WTC11 (cell line): Measurements from ENCODE around the gene IRF3.

ENCODE experiments used
- CREB1 ChIP-seq: sonication (generic); formaldehyde crosslinking; IDR thresholded peaks from 2 replicates; pipeline ENCODE4 v1.8.0; 2023; ENCODE audit warnings: mild to moderate bottlenecking, missing genetic modification reagents
- JAZF1 ChIP-seq: fragments of 250-450 bp; sonication (Bioruptor Pico); IDR thresholded peaks from 2 replicates; pipeline ENCODE4 v1.9.0; 2021; ENCODE audit warnings: moderate library complexity, mild to moderate bottlenecking, inconsistent platforms
- JUN ChIP-seq: sonication (generic); formaldehyde crosslinking; IDR thresholded peaks from 2 replicates; pipeline ENCODE4 v1.8.0; 2023; ENCODE audit warnings: mild to moderate bottlenecking, missing genetic modification reagents
- NR1H2 ChIP-seq: sonication (generic); formaldehyde crosslinking; IDR thresholded peaks from 2 replicates; pipeline ENCODE4 v1.9.0; 2021; ENCODE audit warnings: mild to moderate bottlenecking, moderate library complexity, missing genetic modification reagents
- SMAD4 ChIP-seq: sonication (generic); formaldehyde crosslinking; IDR thresholded peaks from 2 replicates; pipeline ENCODE4 v1.8.0; 2022; ENCODE audit warnings: mild to moderate bottlenecking, missing genetic modification reagents
- SOX15 ChIP-seq: fragments of 250-450 bp; sonication (Bioruptor Pico); IDR thresholded peaks from 2 replicates; pipeline ENCODE4 v1.9.0; 2021; ENCODE audit warnings: mild to moderate bottlenecking
- TEAD4 ChIP-seq: sonication (generic); formaldehyde crosslinking; IDR thresholded peaks from 2 replicates; pipeline ENCODE4 v1.8.0; 2022; ENCODE audit warnings: mild to moderate bottlenecking, missing genetic modification reagents
- ZNF138 ChIP-seq: sonication (generic); formaldehyde crosslinking; conservative IDR thresholded peaks from 2 replicates; pipeline ENCODE4 v1.8.1; 2022; ENCODE audit warnings: mild to moderate bottlenecking, moderate library complexity, missing genetic modification reagents
- TF ChIP-seq, protein P1 (sequence below): fragments of 200-600 bp; IDR thresholded peaks from 2 replicates; pipeline ENCODE4 v1.8.0; 2022; ENCODE audit warnings: antibody characterized with exemption
- TF ChIP-seq, protein P2 (sequence below): sonication (generic); formaldehyde crosslinking; IDR thresholded peaks from 2 replicates; pipeline ENCODE4 v1.8.0; 2022; ENCODE audit warnings: mild to moderate bottlenecking, missing genetic modification reagents
- TF ChIP-seq, protein P3 (sequence below): sonication (generic); formaldehyde crosslinking; IDR thresholded peaks from 2 replicates; pipeline ENCODE4 v1.8.0; 2022; ENCODE audit warnings: mild to moderate bottlenecking, missing genetic modification reagents
- TF ChIP-seq, protein P4 (sequence below): sonication (generic); formaldehyde crosslinking; IDR thresholded peaks from 2 replicates; pipeline ENCODE4 v1.8.1; 2023; ENCODE audit warnings: mild to moderate bottlenecking, moderate library complexity, missing genetic modification reagents
- TF ChIP-seq, protein P5 (sequence below): sonication (generic); formaldehyde crosslinking; IDR thresholded peaks from 2 replicates; pipeline ENCODE4 v1.8.1; 2022; ENCODE audit warnings: low read depth, missing genetic modification reagents, borderline replicate concordance
- TF ChIP-seq, protein P6 (sequence below): sonication (generic); formaldehyde crosslinking; IDR thresholded peaks from 2 replicates; pipeline ENCODE4 v1.8.0; 2022; ENCODE audit warnings: mild to moderate bottlenecking, missing genetic modification reagents

DNA sequence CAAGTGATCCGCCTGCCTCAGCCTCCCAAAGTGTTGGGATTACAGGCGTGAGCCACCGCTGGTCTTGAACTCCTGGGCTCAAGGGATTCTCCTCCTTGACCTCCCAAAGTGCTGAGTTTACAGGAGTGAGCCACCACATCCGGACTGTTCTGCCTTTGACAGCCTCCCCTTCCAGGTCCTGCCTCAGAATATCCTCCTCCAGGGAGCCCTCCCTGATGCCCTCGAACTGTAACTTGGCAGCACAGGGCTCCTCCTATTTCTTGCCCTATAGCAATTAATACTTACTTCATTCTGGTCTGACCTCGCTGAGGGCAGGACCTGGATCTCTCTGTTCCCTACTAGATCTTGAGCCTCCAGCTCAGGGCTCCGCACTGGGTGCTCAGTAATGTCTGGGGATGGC lies 31.2 kb upstream of the IRF3 start:
- TF ChIP-seq ZNF138 (CRISPR knock-in tag) (no peak), JAZF1 (CRISPR knock-in tag) (no peak), JUN (no peak), NR1H2 (CRISPR knock-in tag) (no peak), SMAD4 (CRISPR knock-in tag) (no peak), SOX15 (no peak), CREB1 (CRISPR knock-in tag) (no peak), TEAD4 (CRISPR knock-in tag) (no peak)
- TF ChIP-seq, protein P1, sequence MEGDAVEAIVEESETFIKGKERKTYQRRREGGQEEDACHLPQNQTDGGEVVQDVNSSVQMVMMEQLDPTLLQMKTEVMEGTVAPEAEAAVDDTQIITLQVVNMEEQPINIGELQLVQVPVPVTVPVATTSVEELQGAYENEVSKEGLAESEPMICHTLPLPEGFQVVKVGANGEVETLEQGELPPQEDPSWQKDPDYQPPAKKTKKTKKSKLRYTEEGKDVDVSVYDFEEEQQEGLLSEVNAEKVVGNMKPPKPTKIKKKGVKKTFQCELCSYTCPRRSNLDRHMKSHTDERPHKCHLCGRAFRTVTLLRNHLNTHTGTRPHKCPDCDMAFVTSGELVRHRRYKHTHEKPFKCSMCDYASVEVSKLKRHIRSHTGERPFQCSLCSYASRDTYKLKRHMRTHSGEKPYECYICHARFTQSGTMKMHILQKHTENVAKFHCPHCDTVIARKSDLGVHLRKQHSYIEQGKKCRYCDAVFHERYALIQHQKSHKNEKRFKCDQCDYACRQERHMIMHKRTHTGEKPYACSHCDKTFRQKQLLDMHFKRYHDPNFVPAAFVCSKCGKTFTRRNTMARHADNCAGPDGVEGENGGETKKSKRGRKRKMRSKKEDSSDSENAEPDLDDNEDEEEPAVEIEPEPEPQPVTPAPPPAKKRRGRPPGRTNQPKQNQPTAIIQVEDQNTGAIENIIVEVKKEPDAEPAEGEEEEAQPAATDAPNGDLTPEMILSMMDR: no peak
- TF ChIP-seq, protein P2, sequence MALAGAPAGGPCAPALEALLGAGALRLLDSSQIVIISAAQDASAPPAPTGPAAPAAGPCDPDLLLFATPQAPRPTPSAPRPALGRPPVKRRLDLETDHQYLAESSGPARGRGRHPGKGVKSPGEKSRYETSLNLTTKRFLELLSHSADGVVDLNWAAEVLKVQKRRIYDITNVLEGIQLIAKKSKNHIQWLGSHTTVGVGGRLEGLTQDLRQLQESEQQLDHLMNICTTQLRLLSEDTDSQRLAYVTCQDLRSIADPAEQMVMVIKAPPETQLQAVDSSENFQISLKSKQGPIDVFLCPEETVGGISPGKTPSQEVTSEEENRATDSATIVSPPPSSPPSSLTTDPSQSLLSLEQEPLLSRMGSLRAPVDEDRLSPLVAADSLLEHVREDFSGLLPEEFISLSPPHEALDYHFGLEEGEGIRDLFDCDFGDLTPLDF: no peak
- TF ChIP-seq, protein P3, sequence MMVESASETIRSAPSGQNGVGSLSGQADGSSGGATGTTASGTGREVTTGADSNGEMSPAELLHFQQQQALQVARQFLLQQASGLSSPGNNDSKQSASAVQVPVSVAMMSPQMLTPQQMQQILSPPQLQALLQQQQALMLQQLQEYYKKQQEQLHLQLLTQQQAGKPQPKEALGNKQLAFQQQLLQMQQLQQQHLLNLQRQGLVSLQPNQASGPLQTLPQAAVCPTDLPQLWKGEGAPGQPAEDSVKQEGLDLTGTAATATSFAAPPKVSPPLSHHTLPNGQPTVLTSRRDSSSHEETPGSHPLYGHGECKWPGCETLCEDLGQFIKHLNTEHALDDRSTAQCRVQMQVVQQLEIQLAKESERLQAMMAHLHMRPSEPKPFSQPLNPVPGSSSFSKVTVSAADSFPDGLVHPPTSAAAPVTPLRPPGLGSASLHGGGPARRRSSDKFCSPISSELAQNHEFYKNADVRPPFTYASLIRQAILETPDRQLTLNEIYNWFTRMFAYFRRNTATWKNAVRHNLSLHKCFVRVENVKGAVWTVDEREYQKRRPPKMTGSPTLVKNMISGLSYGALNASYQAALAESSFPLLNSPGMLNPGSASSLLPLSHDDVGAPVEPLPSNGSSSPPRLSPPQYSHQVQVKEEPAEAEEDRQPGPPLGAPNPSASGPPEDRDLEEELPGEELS (CRISPR knock-in tag): no peak
- TF ChIP-seq, protein P4, sequence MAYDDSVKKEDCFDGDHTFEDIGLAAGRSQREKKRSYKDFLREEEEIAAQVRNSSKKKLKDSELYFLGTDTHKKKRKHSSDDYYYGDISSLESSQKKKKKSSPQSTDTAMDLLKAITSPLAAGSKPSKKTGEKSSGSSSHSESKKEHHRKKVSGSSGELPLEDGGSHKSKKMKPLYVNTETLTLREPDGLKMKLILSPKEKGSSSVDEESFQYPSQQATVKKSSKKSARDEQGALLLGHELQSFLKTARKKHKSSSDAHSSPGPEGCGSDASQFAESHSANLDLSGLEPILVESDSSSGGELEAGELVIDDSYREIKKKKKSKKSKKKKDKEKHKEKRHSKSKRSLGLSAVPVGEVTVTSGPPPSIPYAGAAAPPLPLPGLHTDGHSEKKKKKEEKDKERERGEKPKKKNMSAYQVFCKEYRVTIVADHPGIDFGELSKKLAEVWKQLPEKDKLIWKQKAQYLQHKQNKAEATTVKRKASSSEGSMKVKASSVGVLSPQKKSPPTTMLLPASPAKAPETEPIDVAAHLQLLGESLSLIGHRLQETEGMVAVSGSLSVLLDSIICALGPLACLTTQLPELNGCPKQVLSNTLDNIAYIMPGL (CRISPR knock-in tag): no peak
- TF ChIP-seq, protein P5, sequence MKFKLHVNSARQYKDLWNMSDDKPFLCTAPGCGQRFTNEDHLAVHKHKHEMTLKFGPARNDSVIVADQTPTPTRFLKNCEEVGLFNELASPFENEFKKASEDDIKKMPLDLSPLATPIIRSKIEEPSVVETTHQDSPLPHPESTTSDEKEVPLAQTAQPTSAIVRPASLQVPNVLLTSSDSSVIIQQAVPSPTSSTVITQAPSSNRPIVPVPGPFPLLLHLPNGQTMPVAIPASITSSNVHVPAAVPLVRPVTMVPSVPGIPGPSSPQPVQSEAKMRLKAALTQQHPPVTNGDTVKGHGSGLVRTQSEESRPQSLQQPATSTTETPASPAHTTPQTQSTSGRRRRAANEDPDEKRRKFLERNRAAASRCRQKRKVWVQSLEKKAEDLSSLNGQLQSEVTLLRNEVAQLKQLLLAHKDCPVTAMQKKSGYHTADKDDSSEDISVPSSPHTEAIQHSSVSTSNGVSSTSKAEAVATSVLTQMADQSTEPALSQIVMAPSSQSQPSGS (CRISPR knock-in tag): no peak
- TF ChIP-seq, protein P6, sequence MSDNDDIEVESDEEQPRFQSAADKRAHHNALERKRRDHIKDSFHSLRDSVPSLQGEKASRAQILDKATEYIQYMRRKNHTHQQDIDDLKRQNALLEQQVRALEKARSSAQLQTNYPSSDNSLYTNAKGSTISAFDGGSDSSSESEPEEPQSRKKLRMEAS (CRISPR knock-in tag): no peak
